Endodermal cell (in vitro differentiated cells): ENCODE results near the gene SH3D19. TPM values are rescaled to one million over a fixed set of nuclear protein-coding genes. Genes with fewer than 3 reads are reported as not detected.

Experiments
- DNase-seq: peaks from one replicate; pipeline ENCODE4 v3.0.0-alpha.2; 2017
- H3K27ac ChIP-seq: 2 replicates; pipeline ENCODE4 v1.5.1; 2013; ENCODE audit warnings: mild to moderate bottlenecking, low read depth, low read length, moderate library complexity
- H3K27me3 ChIP-seq: 2 replicates; pipeline ENCODE4 v1.6.1; 2013; ENCODE audit warnings: mild to moderate bottlenecking, low read length, moderate library complexity; ENCODE audit not compliant: insufficient read depth, control insufficient read depth, poor library complexity, severe bottlenecking
- H3K36me3 ChIP-seq: 2 replicates; pipeline ENCODE4 v1.7.0; 2013; ENCODE audit warnings: mild to moderate bottlenecking, low read length, moderate library complexity; ENCODE audit not compliant: control insufficient read depth, insufficient read depth
- H3K4me1 ChIP-seq: one replicate; pipeline ENCODE4 v1.7.0; 2013; ENCODE audit warnings: low read length; ENCODE audit not compliant: control insufficient read depth, insufficient read depth
- H3K4me3 ChIP-seq: 2 replicates; pipeline ENCODE4 v1.5.1; 2013; ENCODE audit warnings: mild to moderate bottlenecking, low read length, moderate library complexity
- H3K9ac ChIP-seq: 2 replicates; pipeline ENCODE4 v1.6.1; 2013; ENCODE audit warnings: mild to moderate bottlenecking, low read length, moderate library complexity; ENCODE audit not compliant: poor library complexity, severe bottlenecking; ENCODE audit errors: extremely low read depth
- H3K9me3 ChIP-seq: 2 replicates; pipeline ENCODE4 v1.6.1; 2013; ENCODE audit warnings: mild to moderate bottlenecking, low read length, moderate library complexity; ENCODE audit not compliant: control insufficient read depth
- H3K27ac Mint-ChIP-seq: 2 replicates; pipeline ENCODE4 v1.8.0; 2020; ENCODE audit warnings: mixed read lengths
- H3K27me3 Mint-ChIP-seq: 2 replicates; pipeline ENCODE4 v1.8.0; 2021; ENCODE audit warnings: mild to moderate bottlenecking, mixed read lengths; ENCODE audit not compliant: insufficient read depth
- H3K36me3 Mint-ChIP-seq: 2 replicates; pipeline ENCODE4 v1.8.0; 2020; ENCODE audit warnings: low read depth, mixed read lengths
- H3K4me1 Mint-ChIP-seq: 2 replicates; pipeline ENCODE4 v1.8.0; 2020; ENCODE audit warnings: mixed read lengths
- H3K4me3 Mint-ChIP-seq: 2 replicates; pipeline ENCODE4 v1.8.0; 2020; ENCODE audit warnings: mild to moderate bottlenecking, moderate library complexity, mixed read lengths
- H3K9me3 Mint-ChIP-seq: 2 replicates; pipeline ENCODE4 v1.8.0; 2020; ENCODE audit warnings: mild to moderate bottlenecking, mixed read lengths
- WGBS, 2 experiments: methylation state at CpG; one replicate each; pipeline versions ENCODE4 v1.1.5 to v1.1.7; 2013; ENCODE audit warnings: missing lambda C conversion rate in 2 of 2, mixed read lengths in 1 of 2; ENCODE audit not compliant: insufficient coverage in 1 of 2, insufficient read length in 1 of 2; 5-methylcytosine and 5-hydroxymethylcytosine counted together
- total RNA-seq, 2 donors: library from RNA; stranded (reverse); fragmentation: NEBNext Ultra II Directional in 1 of 2; extraction: Animal tissue kit (Norgen Biotek cat#: 25700) in 1 of 2; gene quantifications; 2 replicates in 1 of 2; 3 replicates in 1 of 2; pipeline ENCODE4 v1.2.1, GENCODE V29; 2021
- TF ChIP-seq, protein P1 (sequence below): fragments of 200-600 bp; sonication (generic); conservative IDR thresholded peaks from 2 replicates; pipeline ENCODE4 v1.5.0; 2021; ENCODE audit warnings: antibody characterized with exemption, mild to moderate bottlenecking

SH3D19 gene
- total RNA-seq, 2 donors from 2014 or later, result 48.8 to 55.6 TPM

DNA sequence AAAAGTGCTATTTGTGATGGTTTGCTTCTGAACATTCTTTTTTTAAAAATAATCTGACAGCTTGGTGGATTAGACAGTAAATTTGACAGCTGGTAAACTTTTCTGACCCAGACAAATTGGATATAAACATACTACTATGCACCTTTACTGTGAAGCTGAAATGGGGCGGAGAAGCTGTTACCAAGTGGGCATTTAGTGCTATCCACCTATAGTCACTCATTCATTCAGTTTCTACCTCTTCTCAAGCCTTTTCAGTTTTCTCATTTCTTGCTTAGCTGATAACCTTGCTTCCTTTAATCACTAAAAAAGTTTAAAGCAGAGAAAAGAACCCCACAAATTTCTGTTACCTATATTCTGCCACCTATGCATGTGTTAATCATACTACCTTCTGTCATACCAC, 220.8 kb downstream of the SH3D19 start:
- Mint-ChIP-seq H3K27me3 (no peaks in the 10 kb centered on the region), H3K4me1 (peaks cover 19% of the 10 kb centered on the region), H3K4me3 (no peak overlapping the region), H3K36me3 (peaks cover 81% of the 10 kb centered on the region), H3K27ac (no peak overlapping the region), H3K9me3 (no peaks in the 10 kb centered on the region)
- 98 to 100% methylated on average over 1 of the region's 1 CpG for WGBS, 2 experiments
- Histone ChIP-seq H3K27ac (no peak overlapping the region), H3K9me3 (no peaks in the 10 kb centered on the region), H3K27me3 (no peaks in the 10 kb centered on the region), H3K4me3 (no peak overlapping the region), H3K4me1 (peaks cover 5% of the 10 kb centered on the region), H3K9ac (no peak overlapping the region), H3K36me3 (peaks cover 83% of the 10 kb centered on the region)
- no peak for DNase-seq
- TF ChIP-seq, protein P1, sequence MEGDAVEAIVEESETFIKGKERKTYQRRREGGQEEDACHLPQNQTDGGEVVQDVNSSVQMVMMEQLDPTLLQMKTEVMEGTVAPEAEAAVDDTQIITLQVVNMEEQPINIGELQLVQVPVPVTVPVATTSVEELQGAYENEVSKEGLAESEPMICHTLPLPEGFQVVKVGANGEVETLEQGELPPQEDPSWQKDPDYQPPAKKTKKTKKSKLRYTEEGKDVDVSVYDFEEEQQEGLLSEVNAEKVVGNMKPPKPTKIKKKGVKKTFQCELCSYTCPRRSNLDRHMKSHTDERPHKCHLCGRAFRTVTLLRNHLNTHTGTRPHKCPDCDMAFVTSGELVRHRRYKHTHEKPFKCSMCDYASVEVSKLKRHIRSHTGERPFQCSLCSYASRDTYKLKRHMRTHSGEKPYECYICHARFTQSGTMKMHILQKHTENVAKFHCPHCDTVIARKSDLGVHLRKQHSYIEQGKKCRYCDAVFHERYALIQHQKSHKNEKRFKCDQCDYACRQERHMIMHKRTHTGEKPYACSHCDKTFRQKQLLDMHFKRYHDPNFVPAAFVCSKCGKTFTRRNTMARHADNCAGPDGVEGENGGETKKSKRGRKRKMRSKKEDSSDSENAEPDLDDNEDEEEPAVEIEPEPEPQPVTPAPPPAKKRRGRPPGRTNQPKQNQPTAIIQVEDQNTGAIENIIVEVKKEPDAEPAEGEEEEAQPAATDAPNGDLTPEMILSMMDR, result no peak

DNA sequence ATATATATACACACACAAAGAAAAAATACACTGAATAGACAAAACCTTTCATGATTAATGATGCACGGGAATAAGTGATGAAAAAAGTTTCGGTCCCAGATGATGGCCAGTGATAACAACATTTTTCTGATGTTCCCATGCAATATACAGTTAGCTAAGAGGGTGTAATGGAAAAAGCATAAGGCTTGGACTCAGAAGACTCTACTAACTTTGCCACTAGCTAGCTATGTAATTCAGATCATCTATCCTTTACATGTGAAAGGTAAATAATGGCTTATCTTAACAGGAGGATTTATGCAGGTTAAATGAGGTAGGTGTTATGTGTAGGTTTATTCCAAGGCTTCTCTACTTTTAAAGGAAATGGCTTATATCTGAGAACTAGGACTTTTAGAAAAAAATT, 221.6 kb downstream of the SH3D19 start:
- 93% methylated on average over 2 of the region's 2 CpGs; no CpG with 5 or more reads in 1 of the 2 experiments for WGBS, 2 experiments
- no peak overlapping the region for H3K27ac Mint-ChIP-seq

DNA sequence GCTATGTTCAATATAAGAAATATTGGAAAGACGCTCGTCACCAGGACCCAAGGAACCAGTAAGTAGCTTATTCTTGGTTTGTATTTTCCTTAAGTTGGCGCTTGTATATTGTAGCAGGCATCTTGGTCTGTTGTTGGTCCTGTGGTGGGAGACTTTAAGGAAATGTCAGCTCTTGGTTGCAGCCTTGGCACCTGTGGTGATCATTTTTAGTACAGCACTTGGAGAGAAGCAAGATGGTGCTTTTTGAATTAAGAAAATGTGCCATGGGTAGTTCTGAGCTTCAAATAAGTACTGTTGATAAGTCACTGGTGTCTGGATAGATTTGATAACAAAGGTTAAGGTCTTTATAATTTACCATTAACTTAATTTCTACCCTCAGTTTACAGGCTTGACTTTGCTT, 224.9 kb downstream of the SH3D19 start:
- DNase-seq, result peak; percentile 10
- Mint-ChIP-seq H3K36me3 (peaks cover 49% of the 10 kb centered on the region), H3K4me1 (peaks cover 19% of the 10 kb centered on the region), H3K27me3 (no peaks in the 10 kb centered on the region), H3K4me3 (peak overlapping the region; percentile 99), H3K27ac (peak overlapping the region; percentile 100), H3K9me3 (no peaks in the 10 kb centered on the region)
- Histone ChIP-seq H3K27ac (no peak overlapping the region), H3K9ac (peak overlapping the region; percentile 99), H3K36me3 (peaks cover 54% of the 10 kb centered on the region), H3K4me3 (peak overlapping the region; percentile 100), H3K4me1 (peaks cover 5% of the 10 kb centered on the region), H3K27me3 (no peaks in the 10 kb centered on the region), H3K9me3 (no peaks in the 10 kb centered on the region)
- 13 to 38% methylated on average over 1 to 3 of the region's 3 CpGs for WGBS, 2 experiments
- TF ChIP-seq, protein P1, result no peak

More for the DNA sequence above, 221.6 kb downstream of the SH3D19 start:
- no peaks in the 10 kb centered on the region for H3K9me3 ChIP-seq
- TF ChIP-seq, protein P1, result no peak
- no peak overlapping the region for H3K9ac ChIP-seq
- peaks cover 79% of the 10 kb centered on the region for H3K36me3 Mint-ChIP-seq
- no peak overlapping the region for H3K4me3 ChIP-seq
- no peaks in the 10 kb centered on the region for H3K9me3 Mint-ChIP-seq
- no peaks in the 10 kb centered on the region for H3K27me3 Mint-ChIP-seq
- no peak overlapping the region for H3K27ac ChIP-seq
- no peak overlapping the region for H3K4me3 Mint-ChIP-seq
- H3K27me3 ChIP-seq, result no peaks in the 10 kb centered on the region
- H3K4me1 ChIP-seq, result peaks cover 5% of the 10 kb centered on the region
- DNase-seq, result no peak
- peaks cover 19% of the 10 kb centered on the region for H3K4me1 Mint-ChIP-seq
- peaks cover 83% of the 10 kb centered on the region for H3K36me3 ChIP-seq
